ENCODE data around the gene DNALI1. TPM values are rescaled to one million over a fixed set of nuclear protein-coding genes. Genes with fewer than 3 reads are reported as not detected.
"Not testable (repeated sequence)": the region's sequence is repeated elsewhere in the genome, so short reads cannot be mapped to it uniquely, and the experiment has no call there.

The DNALI1 gene
- total and polyA plus RNA-seq, 8 donors = 17.9 to 60.5 (median 50.4) TPM

GRCh38 chr1:37558411-37558810, 1.7 kb downstream of the DNALI1 start:
- no peak for TF ChIP-seq CTCF (IDR thresholded peaks at IDR 0.05)
- Histone ChIP-seq H3K27me3 (no peaks in the 10 kb centered on the region), H3K36me3 (peaks cover 0 to 14% of the 10 kb centered on the region in 2 donors), H3K9me3 (no peaks in the 10 kb centered on the region), H3K27ac (no peak overlapping the region), H3K4me1 (peaks cover 1 to 18% of the 10 kb centered on the region in 2 donors), H3K4me3 (no peak overlapping the region)
- no peak for DNase-seq
- ATAC-seq = no peak
- intact Hi-C loops (cut with DNase I) = no loop called here

GRCh38 chr1:37559080-37559479, 2.3 kb downstream of the DNALI1 start:
- Histone ChIP-seq H3K27me3 (no peaks in the 10 kb centered on the region), H3K27ac (no peak overlapping the region), H3K9me3 (no peaks in the 10 kb centered on the region), H3K36me3 (peaks cover 0 to 15% of the 10 kb centered on the region in 2 donors), H3K4me3 (no peak overlapping the region), H3K4me1 (peaks cover 0 to 16% of the 10 kb centered on the region in 2 donors)
- DNase-seq = no peak
- ATAC-seq = no peak
- TF ChIP-seq CTCF (IDR thresholded peaks at IDR 0.05) = no peak
- intact Hi-C loops (cut with DNase I) = no loop called here

DNA sequence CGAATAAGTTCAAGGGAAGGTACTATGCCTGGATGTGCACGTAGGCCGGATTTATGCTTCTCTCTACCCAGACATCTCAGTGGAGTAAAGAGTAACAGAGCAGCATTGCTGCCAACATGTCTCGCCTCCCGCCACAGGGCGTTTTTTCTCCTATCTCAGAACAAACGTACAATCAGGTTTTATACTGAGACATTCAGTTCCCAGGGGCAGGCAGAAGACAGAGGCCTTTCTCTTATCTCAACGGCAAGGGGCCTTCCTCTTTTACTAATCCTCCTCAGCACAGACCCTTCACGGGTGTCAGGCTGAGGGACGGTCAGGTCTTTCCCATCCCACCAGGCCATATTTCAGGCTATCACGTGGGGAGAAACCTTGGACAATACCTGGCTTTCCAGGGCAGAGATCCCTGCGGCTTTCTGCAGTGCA, 3.2 kb downstream of the DNALI1 start:
- intact Hi-C loops (cut with DNase I); ATAC-seq; H3K27me3 ChIP-seq; H3K27ac ChIP-seq; DNase-seq; H3K9me3 ChIP-seq; H3K4me3 ChIP-seq: not testable (repeated sequence)
- peaks cover 0 to 11% of the 10 kb centered on the region in 2 donors for H3K4me1 ChIP-seq
- peaks cover 0 to 23% of the 10 kb centered on the region in 2 donors for H3K36me3 ChIP-seq

GRCh38 chr1:37560401-37561132, 3.8 kb downstream of the DNALI1 start:
- no peaks in the 10 kb centered on the region for H3K9me3 ChIP-seq
- no peak for TF ChIP-seq CTCF (IDR thresholded peaks at IDR 0.05)
- peaks cover 0 to 11% of the 10 kb centered on the region in 2 donors for H3K4me1 ChIP-seq
- intact Hi-C loops (cut with DNase I) = no loop called here
- no peaks in the 10 kb centered on the region for H3K27me3 ChIP-seq
- no peak overlapping the region for H3K27ac ChIP-seq
- H3K36me3 ChIP-seq = peaks cover 0 to 29% of the 10 kb centered on the region in 2 donors
- ATAC-seq (no peak), DNase-seq (peak in 1 of 4 donors; percentile 33)
- no peak overlapping the region for H3K4me3 ChIP-seq

- Histone ChIP-seq H3K4me1 (peaks cover 0 to 4% of the 10 kb centered on the region in 2 donors), H3K9me3 (no peaks in the 10 kb centered on the region), H3K27me3 (no peaks in the 10 kb centered on the region), H3K4me3 (no peak overlapping the region), H3K36me3 (peaks cover 0 to 38% of the 10 kb centered on the region in 2 donors), H3K27ac (no peak overlapping the region)
- intact Hi-C loops (cut with DNase I) = no loop called here
- TF ChIP-seq CTCF (IDR thresholded peaks at IDR 0.05) = peak in 1 of 2 donors; percentile 46
- DNase-seq = peak in 1 of 4 donors; percentile 10
- ATAC-seq = peak; percentile 24
These were observed 4.7 kb downstream of the DNALI1 start for GRCh38 chr1:37561133-37562132.
